Stomach (tissue), 9 donors: ENCODE data around the gene ACOXL. TPM values are rescaled to one million over a fixed set of nuclear protein-coding genes. Genes with fewer than 3 reads are reported as not detected.

Experiments
- DNase-seq, 2 donors: peaks; one replicate each; pipeline versions ENCODE4 v3.0.0 to v3.0.0-alpha.2; 2013 to 2019
- H3K27ac ChIP-seq, 5 donors: fragments of 200-600 bp in 4 of 5; sonication (generic) in 4 of 5; one replicate each; pipeline ENCODE4 v1.5.1; 2013 to 2019; ENCODE audit warnings: mild to moderate bottlenecking in 1 of 5, moderate library complexity in 1 of 5
- H3K27me3 ChIP-seq, 3 donors: fragments of 200-600 bp; sonication (generic); one replicate each; pipeline ENCODE4 v1.5.1; 2017 to 2019; ENCODE audit warnings: mixed run types in 1 of 3
- H3K36me3 ChIP-seq, 4 donors: fragments of 200-600 bp; sonication (generic); 1 replicate in 3 of 4; 2 replicates in 1 of 4; pipeline ENCODE4 v1.5.1; 2016 to 2019
- H3K4me1 ChIP-seq, 4 donors: fragments of 200-600 bp; sonication (generic); one replicate each; pipeline ENCODE4 v1.5.1; 2016 to 2019
- H3K4me3 ChIP-seq, 4 donors: fragments of 200-600 bp; sonication (generic) in 3 of 4; one replicate each; pipeline ENCODE4 v1.5.1; 2016 to 2019; ENCODE audit warnings: mild to moderate bottlenecking in 1 of 4
- H3K9me3 ChIP-seq, 4 donors: fragments of 200-600 bp; sonication (generic); one replicate each; pipeline ENCODE4 v1.5.1; 2016 to 2019
- EP300 ChIP-seq: sonication (generic); formaldehyde crosslinking; IDR thresholded peaks from one replicate; pipeline ENCODE4 v1.6.1; 2017; ENCODE audit warnings: antibody characterized with exemption
- POLR2A ChIP-seq, 4 donors: fragments of 450-650 bp; IDR thresholded peaks; one replicate each; pipeline ENCODE4 v1.6.1; 2016; ENCODE audit warnings: antibody characterized with exemption in 4 of 4, control low read depth in 2 of 4, mild to moderate bottlenecking in 1 of 4, moderate library complexity in 1 of 4
- POLR2AphosphoS5 ChIP-seq, 3 donors: sonication (generic); formaldehyde crosslinking; IDR thresholded peaks; one replicate each; pipeline ENCODE4 v1.6.1; 2016; ENCODE audit warnings: antibody characterized with exemption in 3 of 3
- WGBS, 5 donors: extraction: QIAGEN DNeasy Blood & Tissue Kit in 3 of 5; methylation state at CpG; one replicate each; pipeline versions ENCODE4 v1.1.5 to v1.1.7; 2013 to 2018; 5-methylcytosine and 5-hydroxymethylcytosine counted together
- intact Hi-C: fragments of 100-400 bp; cut with DNase I; formaldehyde crosslinking; loops from one replicate; pipeline ENCODE4 v1.15.1; 2023; ENCODE audit warnings: low total_unique reads
- polyA plus RNA-seq, 3 donors: library from polyadenylated mRNA; stranded (reverse); fragments of 200-250 nt; gene quantifications; one replicate each; pipeline ENCODE4 v1.2.3, GENCODE V29; 2013
- total RNA-seq, 5 donors: library from RNA; depleted of rRNA; stranded (reverse); fragments of >200 nt; gene quantifications; one replicate each; pipeline versions ENCODE4 v1.1.0 to v1.2.3, GENCODE V29; 2014 to 2016
- TF ChIP-seq, protein P1 (sequence below), 7 experiments: fragments of 450-650 bp in 4 of 7; fragments of 200-600 bp in 3 of 7; sonication (generic) in 3 of 7; IDR thresholded peaks; one replicate each; pipeline ENCODE4 v1.5.1; 2016 to 2019; ENCODE audit warnings: antibody characterized with exemption in 7 of 7, control low read depth in 2 of 7, mild to moderate bottlenecking in 1 of 7
- donor health status: healthy with polysubstance abuse.
- donor health status: Bipolar disorder and iron deficiency.
- donor health status: healthy.

Gene ACOXL
- total and polyA plus RNA-seq, 8 donors = 0.10 to 1.3 (median 0.45) TPM; not detected in 3

- intact Hi-C loops = no loop called here
- 42 to 69% (median 60%) methylated on average over 10 of the region's 10 CpGs for WGBS, 5 donors
Observed at GRCh38 chr2:110768591-110768990, 36.2 kb downstream of the ACOXL start.

GRCh38 chr2:110770404-110770958, 38.1 kb downstream of the ACOXL start:
- Histone ChIP-seq H3K4me1 (peaks cover 18 to 35% (median 26%) of the 10 kb centered on the region in 4 donors), H3K36me3 (no peaks in the 10 kb centered on the region), H3K27me3 (no peaks in the 10 kb centered on the region), H3K4me3 (no peak overlapping the region), H3K9me3 (no peaks in the 10 kb centered on the region), H3K27ac (no peak overlapping the region)
- no peak for TF ChIP-seq POLR2A (IDR thresholded peaks at IDR 0.05)
- TF ChIP-seq, protein P1, sequence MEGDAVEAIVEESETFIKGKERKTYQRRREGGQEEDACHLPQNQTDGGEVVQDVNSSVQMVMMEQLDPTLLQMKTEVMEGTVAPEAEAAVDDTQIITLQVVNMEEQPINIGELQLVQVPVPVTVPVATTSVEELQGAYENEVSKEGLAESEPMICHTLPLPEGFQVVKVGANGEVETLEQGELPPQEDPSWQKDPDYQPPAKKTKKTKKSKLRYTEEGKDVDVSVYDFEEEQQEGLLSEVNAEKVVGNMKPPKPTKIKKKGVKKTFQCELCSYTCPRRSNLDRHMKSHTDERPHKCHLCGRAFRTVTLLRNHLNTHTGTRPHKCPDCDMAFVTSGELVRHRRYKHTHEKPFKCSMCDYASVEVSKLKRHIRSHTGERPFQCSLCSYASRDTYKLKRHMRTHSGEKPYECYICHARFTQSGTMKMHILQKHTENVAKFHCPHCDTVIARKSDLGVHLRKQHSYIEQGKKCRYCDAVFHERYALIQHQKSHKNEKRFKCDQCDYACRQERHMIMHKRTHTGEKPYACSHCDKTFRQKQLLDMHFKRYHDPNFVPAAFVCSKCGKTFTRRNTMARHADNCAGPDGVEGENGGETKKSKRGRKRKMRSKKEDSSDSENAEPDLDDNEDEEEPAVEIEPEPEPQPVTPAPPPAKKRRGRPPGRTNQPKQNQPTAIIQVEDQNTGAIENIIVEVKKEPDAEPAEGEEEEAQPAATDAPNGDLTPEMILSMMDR (IDR thresholded peaks at IDR 0.05) = no peak
- TF ChIP-seq EP300 = no peak
- no peak for TF ChIP-seq POLR2AphosphoS5 (IDR thresholded peaks at IDR 0.05)
- 45 to 50% (median 47%) methylated on average over 16 of the region's 16 CpGs for WGBS, 5 donors
- DNase-seq = peak in 1 of 2 donors; percentile 68
- intact Hi-C loops = no loop called here

More at GRCh38 chr2:110768591-110768990, 36.2 kb downstream of the ACOXL start:
- TF ChIP-seq POLR2AphosphoS5 (IDR thresholded peaks at IDR 0.05) = no peak
- TF ChIP-seq, protein P1 (IDR thresholded peaks at IDR 0.05) = no peak
- TF ChIP-seq EP300 = no peak
- TF ChIP-seq POLR2A (IDR thresholded peaks at IDR 0.05) = no peak
- DNase-seq = peak in 1 of 2 donors; percentile 30
- peaks cover 14 to 30% (median 23%) of the 10 kb centered on the region in 4 donors for H3K4me1 ChIP-seq
- no peak overlapping the region for H3K27ac ChIP-seq
- no peaks in the 10 kb centered on the region for H3K9me3 ChIP-seq
- no peaks in the 10 kb centered on the region for H3K36me3 ChIP-seq
- H3K4me3 ChIP-seq = no peak overlapping the region
- H3K27me3 ChIP-seq = no peaks in the 10 kb centered on the region

GRCh38 chr2:110770959-110771431, 38.6 kb downstream of the ACOXL start:
- Histone ChIP-seq H3K36me3 (no peaks in the 10 kb centered on the region), H3K27me3 (no peaks in the 10 kb centered on the region), H3K4me3 (no peak overlapping the region), H3K9me3 (no peaks in the 10 kb centered on the region), H3K4me1 (peaks cover 18 to 35% (median 26%) of the 10 kb centered on the region in 4 donors), H3K27ac (no peak overlapping the region)
- WGBS, 5 donors = 51 to 71% (median 53%) methylated on average over 7 of the region's 7 CpGs
- intact Hi-C loops = no loop called here
- TF ChIP-seq POLR2AphosphoS5 (IDR thresholded peaks at IDR 0.05) = no peak
- TF ChIP-seq POLR2A (IDR thresholded peaks at IDR 0.05) = no peak
- TF ChIP-seq, protein P1 (IDR thresholded peaks at IDR 0.05) = no peak
- no peak for TF ChIP-seq EP300
- peak in 1 of 2 donors; percentile 57 for DNase-seq

DNA sequence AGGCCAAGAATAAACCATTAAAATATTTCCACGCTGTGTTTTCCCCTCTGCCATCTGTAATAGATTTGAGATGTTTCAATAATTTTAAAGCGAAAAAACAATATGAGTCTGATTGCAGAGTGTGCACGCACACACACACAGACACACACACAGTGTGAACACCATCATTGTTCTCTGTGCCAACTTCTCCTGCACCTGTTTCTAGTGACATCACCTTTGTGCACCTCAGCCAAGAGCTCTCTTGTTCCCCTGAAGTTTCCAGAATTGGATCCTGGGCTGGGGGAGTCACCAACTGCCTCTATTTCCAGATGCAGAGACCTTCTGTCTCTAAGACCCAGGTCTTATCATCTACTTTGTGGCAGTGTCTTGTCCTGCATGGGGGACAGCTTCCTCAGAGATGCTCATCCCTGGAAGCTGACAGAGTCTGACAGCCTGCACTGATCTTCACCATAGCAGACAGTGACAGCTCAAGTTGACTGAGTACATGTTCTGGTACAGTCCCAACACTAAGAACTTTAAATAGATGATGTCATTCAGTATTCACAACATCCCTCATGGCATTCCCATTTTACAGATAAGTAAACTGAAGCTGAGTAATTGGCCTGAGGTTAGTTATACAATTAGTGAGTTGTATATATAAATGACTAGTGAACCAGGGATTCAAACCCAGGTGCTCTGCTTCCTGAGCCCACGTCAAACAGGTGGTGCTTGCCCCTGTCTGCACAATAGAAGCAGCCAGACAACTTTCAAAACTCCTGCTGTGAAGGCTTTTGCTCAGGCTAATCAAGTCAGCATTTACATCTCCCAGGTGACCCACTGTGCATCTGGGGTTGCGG, 39.4 kb downstream of the ACOXL start:
- H3K27ac ChIP-seq = no peak overlapping the region
- 77 to 89% (median 83%) methylated on average over 5 of the region's 5 CpGs for WGBS, 5 donors
- no peaks in the 10 kb centered on the region for H3K36me3 ChIP-seq
- H3K9me3 ChIP-seq = no peaks in the 10 kb centered on the region
- H3K4me1 ChIP-seq = peaks cover 18 to 35% (median 26%) of the 10 kb centered on the region in 4 donors
- intact Hi-C loops = no loop called here
- no peak for DNase-seq
- H3K27me3 ChIP-seq = no peaks in the 10 kb centered on the region
- no peak overlapping the region for H3K4me3 ChIP-seq
- TF ChIP-seq EP300 (no peak), POLR2A (IDR thresholded peaks at IDR 0.05) (no peak), POLR2AphosphoS5 (IDR thresholded peaks at IDR 0.05) (no peak)
- TF ChIP-seq, protein P1 (IDR thresholded peaks at IDR 0.05) = no peak
